VCaP (cell line): Measurements from ENCODE around the gene DMRTC2.

Source experiments
- H3K27ac ChIP-seq: fragments of 450-650 bp; 2 replicates; pipeline ENCODE4 v1.5.1; 2017
- CTCF ChIP-seq: fragments of 450-650 bp; conservative IDR thresholded peaks from 2 replicates; pipeline ENCODE4 v1.5.1; 2017; ENCODE audit warnings: mild to moderate bottlenecking, moderate library complexity

DMRTC2 gene

GRCh38 chr19:41816761-41817160 is 28.1 kb upstream of the DMRTC2 start:
- TF ChIP-seq CTCF: no peak
- no peak overlapping the region for H3K27ac ChIP-seq

GRCh38 chr19:41821003-41821735 is 23.7 kb upstream of the DMRTC2 start:
- H3K27ac ChIP-seq: no peak overlapping the region
- peak; percentile 91 for TF ChIP-seq CTCF

GRCh38 chr19:41837981-41838708 is 6.7 kb upstream of the DMRTC2 start:
- no peak for TF ChIP-seq CTCF
- no peak overlapping the region for H3K27ac ChIP-seq

- TF ChIP-seq CTCF: no peak
- H3K27ac ChIP-seq: no peak overlapping the region
Observed at GRCh38 chr19:41839211-41839610, 5.6 kb upstream of the DMRTC2 start.

GRCh38 chr19:41843371-41843770 is 1.5 kb upstream of the DMRTC2 start:
- no peak overlapping the region for H3K27ac ChIP-seq
- TF ChIP-seq CTCF: no peak

- H3K27ac ChIP-seq: no peak within 1 kb of the TSS
- no peak for TF ChIP-seq CTCF
Observed at GRCh38 chr19:41844601-41845000, 241 bp upstream of the DMRTC2 start, which contains the start of gene LYPD4. TSS of gene LYPD4 (minus strand) at chr19:41844683. CDS start at chr19:41839285, 5,398 bp downstream.

- no peak overlapping the region for H3K27ac ChIP-seq
- no peak for TF ChIP-seq CTCF
Observed at GRCh38 chr19:41845051-41845590, 279 bp downstream of the DMRTC2 start.
